WERI-Rb-1 (cell line): ENCODE measurements around the gene HINT3.

Source experiments
- DNase-seq: peaks from one replicate; pipeline ENCODE4 v3.0.0-alpha.2; 2020
- H3K27ac ChIP-seq: fragments of 250-450 bp; sonication (Bioruptor Pico); 2 replicates; pipeline ENCODE4 v1.5.1; 2020; ENCODE audit warnings: mild to moderate bottlenecking, moderate library complexity
- H3K27me3 ChIP-seq: fragments of 250-450 bp; sonication (Bioruptor Pico); 2 replicates; pipeline ENCODE4 v1.5.1; 2021; ENCODE audit warnings: mild to moderate bottlenecking, low read depth, moderate library complexity; ENCODE audit not compliant: insufficient read depth, severe bottlenecking
- H3K36me3 ChIP-seq: fragments of 250-450 bp; sonication (Bioruptor Pico); 2 replicates; pipeline ENCODE4 v1.5.1; 2020; ENCODE audit warnings: mild to moderate bottlenecking, moderate library complexity
- H3K4me3 ChIP-seq: 2 replicates; pipeline ENCODE4 v1.5.1; 2011; ENCODE audit warnings: low read depth, mild to moderate bottlenecking, control low read depth, low read length
- H3K9me3 ChIP-seq: fragments of 250-450 bp; sonication (Bioruptor Pico); 2 replicates; pipeline ENCODE4 v1.5.1; 2021; ENCODE audit warnings: mild to moderate bottlenecking, moderate library complexity; ENCODE audit not compliant: severe bottlenecking
- CTCF ChIP-seq: IDR thresholded peaks from 2 replicates; pipeline ENCODE4 v1.5.1; 2011; ENCODE audit warnings: low read depth, mild to moderate bottlenecking, control low read depth, inconsistent platforms, low read length

The HINT3 gene

GRCh38 chr6:125959041-125959440 is 2.5 kb downstream of the HINT3 start:
- no peak for TF ChIP-seq CTCF
- Histone ChIP-seq H3K9me3 (no peaks in the 10 kb centered on the region), H3K27ac (no peak overlapping the region), H3K4me3 (no peak overlapping the region), H3K27me3 (no peaks in the 10 kb centered on the region), H3K36me3 (no peaks in the 10 kb centered on the region)
- DNase-seq: no peak

- no peaks in the 10 kb centered on the region for H3K9me3 ChIP-seq
- no peaks in the 10 kb centered on the region for H3K27me3 ChIP-seq
- no peak for TF ChIP-seq CTCF
- no peaks in the 10 kb centered on the region for H3K36me3 ChIP-seq
- H3K4me3 ChIP-seq: no peak overlapping the region
- H3K27ac ChIP-seq: no peak overlapping the region
- no peak for DNase-seq
Observed at GRCh38 chr6:125961117-125961516, 4.5 kb downstream of the HINT3 start.

- H3K4me3 ChIP-seq: no peak overlapping the region
- TF ChIP-seq CTCF: no peak
- no peaks in the 10 kb centered on the region for H3K9me3 ChIP-seq
- no peak overlapping the region for H3K27ac ChIP-seq
- peaks cover 2% of the 10 kb centered on the region; the same call in 1 of the 2 replicates for H3K36me3 ChIP-seq
- H3K27me3 ChIP-seq: no peaks in the 10 kb centered on the region
- no peak for DNase-seq
Observed at GRCh38 chr6:125962900-125963497, 6.4 kb downstream of the HINT3 start.

GRCh38 chr6:125963817-125964216 is 7.2 kb downstream of the HINT3 start:
- H3K27me3 ChIP-seq: no peaks in the 10 kb centered on the region
- DNase-seq: no peak
- H3K27ac ChIP-seq: no peak overlapping the region
- no peak overlapping the region for H3K4me3 ChIP-seq
- H3K9me3 ChIP-seq: no peaks in the 10 kb centered on the region
- no peak for TF ChIP-seq CTCF
- peaks cover 2% of the 10 kb centered on the region; the same call in 1 of the 2 replicates for H3K36me3 ChIP-seq

GRCh38 chr6:125966569-125966968 is 10.0 kb downstream of the HINT3 start:
- no peak for DNase-seq
- Histone ChIP-seq H3K27me3 (no peaks in the 10 kb centered on the region), H3K4me3 (no peak overlapping the region), H3K27ac (no peak overlapping the region), H3K36me3 (peaks cover 2% of the 10 kb centered on the region; the same call in 1 of the 2 replicates), H3K9me3 (no peaks in the 10 kb centered on the region)
- no peak for TF ChIP-seq CTCF

GRCh38 chr6:125968493-125968892 is 11.9 kb downstream of the HINT3 start:
- no peaks in the 10 kb centered on the region for H3K9me3 ChIP-seq
- no peak overlapping the region for H3K4me3 ChIP-seq
- TF ChIP-seq CTCF: no peak
- no peak overlapping the region for H3K27ac ChIP-seq
- H3K36me3 ChIP-seq: peaks cover 3% of the 10 kb centered on the region
- no peaks in the 10 kb centered on the region for H3K27me3 ChIP-seq
- DNase-seq: no peak
